ENCODE data around the gene GABBR2. TPM values are rescaled to one million over a fixed set of nuclear protein-coding genes. Genes with fewer than 3 reads are reported as not detected.

GABBR2 gene
- total and polyA plus RNA-seq, 2 donors (not counting 1 experiment from before 2014, with no cell fraction given) = 0.03 TPM; not detected in 1

GRCh38 chr9:98442541-98442940 is 266.2 kb downstream of the GABBR2 start:
- Histone ChIP-seq H3K9ac (ENCODE audit: low read length) (no peak overlapping the region), H3K79me2 (ENCODE audit: control insufficient read depth, insufficient read depth, low read length) (no peaks in the 10 kb centered on the region), H2AFZ (ENCODE audit: insufficient read depth, low read depth, low read length, poor library complexity, severe bottlenecking) (no peak overlapping the region), H3K27ac (ENCODE audit: low read length in 2 of 2) (no peak overlapping the region), H4K20me1 (ENCODE audit: control insufficient read depth, insufficient read depth, low read length, poor library complexity, severe bottlenecking) (no peaks in the 10 kb centered on the region), H3K4me1 (ENCODE audit: control insufficient read depth in 2 of 2, insufficient read depth in 2 of 2, low read length in 2 of 2) (no peaks in the 10 kb centered on the region), H3K9me3 (ENCODE audit: control extremely low read depth in 1 of 3, control insufficient read depth in 2 of 3, insufficient read depth in 1 of 3, low read length in 2 of 3) (no peaks in the 10 kb centered on the region), H3K36me3 (replicated peaks in 1 of 2; ENCODE audit: control extremely low read depth in 1 of 2, control insufficient read depth in 1 of 2, extremely low read depth in 1 of 2, insufficient read depth in 2 of 2, low read length in 1 of 2) (no peaks in the 10 kb centered on the region), H3K4me3 (ENCODE audit: control extremely low read depth in 1 of 5, extremely low read depth in 1 of 5, insufficient read depth in 1 of 5, low read depth in 2 of 5, low read length in 4 of 5) (no peak overlapping the region), H3K4me2 (replicated peaks; ENCODE audit: low read depth, low read length, poor library complexity, severe bottlenecking) (no peak overlapping the region), H3K27me3 (replicated peaks in 1 of 4; ENCODE audit: control extremely low read depth in 1 of 4, control insufficient read depth in 3 of 4, insufficient read depth in 4 of 4, low read length in 3 of 4) (no peaks in the 10 kb centered on the region)
- DNase-seq (no peak), ATAC-seq (ENCODE audit: low read depth) (no peak)
- intact Hi-C loops (cut with micrococcal nuclease) = no loop called here
- Mint-ChIP-seq H3K27ac (no peak overlapping the region), H3K4me3 (no peak overlapping the region), H3K9me3 (ENCODE audit: insufficient read depth) (no peaks in the 10 kb centered on the region), H3K4me1 (no peaks in the 10 kb centered on the region), H3K27me3 (peaks cover 8% of the 10 kb centered on the region)
- ChIA-PET POLR2A (no interaction called here), CTCF (interaction anchor here (1.1 kb wide), 1 partner anchor 127 kb away, joined by 3 read pairs; no protein-coding TSS in a partner anchor)
- no CpG with 5 or more reads among the region's 2 CpGs for WGBS (ENCODE audit: insufficient coverage)
- TF ChIP-seq EZH2 (IDR thresholded peaks at IDR 0.05; ENCODE audit: borderline replicate concordance, insufficient read depth, low read depth, low read length, poor library complexity, severe bottlenecking) = no peak
- no peak for TF ChIP-seq CTCF (IDR thresholded peaks at IDR 0.05)

GRCh38 chr9:98442114-98442513 is 266.6 kb downstream of the GABBR2 start:
- no peaks in the 10 kb centered on the region for H3K9me3 ChIP-seq (ENCODE audit: control extremely low read depth in 1 of 3, control insufficient read depth in 2 of 3, insufficient read depth in 1 of 3, low read length in 2 of 3)
- H2AFZ ChIP-seq (ENCODE audit: insufficient read depth, low read depth, low read length, poor library complexity, severe bottlenecking) = no peak overlapping the region
- H3K36me3 ChIP-seq (replicated peaks in 1 of 2; ENCODE audit: control extremely low read depth in 1 of 2, control insufficient read depth in 1 of 2, extremely low read depth in 1 of 2, insufficient read depth in 2 of 2, low read length in 1 of 2) = no peaks in the 10 kb centered on the region
- H3K27ac Mint-ChIP-seq = no peak overlapping the region
- no peaks in the 10 kb centered on the region for H3K4me1 Mint-ChIP-seq
- no peak overlapping the region for H3K4me2 ChIP-seq (replicated peaks; ENCODE audit: low read depth, low read length, poor library complexity, severe bottlenecking)
- DNase-seq = no peak
- no peaks in the 10 kb centered on the region for H3K79me2 ChIP-seq (ENCODE audit: control insufficient read depth, insufficient read depth, low read length)
- H3K27me3 Mint-ChIP-seq = peaks cover 8% of the 10 kb centered on the region
- H3K27ac ChIP-seq (ENCODE audit: low read length in 2 of 2) = no peak overlapping the region
- no peak for ATAC-seq (ENCODE audit: low read depth)
- POLR2A ChIA-PET = no interaction called here
- CTCF ChIA-PET = interaction anchor here (0.6 to 1.1 kb wide), 2 partner anchors 29 to 127 kb away, joined by 3 read pairs; no protein-coding TSS in a partner anchor
- no peak overlapping the region for H3K4me3 ChIP-seq (ENCODE audit: control extremely low read depth in 1 of 5, extremely low read depth in 1 of 5, insufficient read depth in 1 of 5, low read depth in 2 of 5, low read length in 4 of 5)
- intact Hi-C loops (cut with micrococcal nuclease) = no loop called here
- no peaks in the 10 kb centered on the region for H3K4me1 ChIP-seq (ENCODE audit: control insufficient read depth in 2 of 2, insufficient read depth in 2 of 2, low read length in 2 of 2)
- WGBS (ENCODE audit: insufficient coverage) = 100% methylated on average over 1 of the region's 3 CpGs
- H3K9ac ChIP-seq (ENCODE audit: low read length) = no peak overlapping the region
- no peaks in the 10 kb centered on the region for H4K20me1 ChIP-seq (ENCODE audit: control insufficient read depth, insufficient read depth, low read length, poor library complexity, severe bottlenecking)
- H3K9me3 Mint-ChIP-seq (ENCODE audit: insufficient read depth) = no peaks in the 10 kb centered on the region
- no peaks in the 10 kb centered on the region for H3K27me3 ChIP-seq (replicated peaks in 1 of 4; ENCODE audit: control extremely low read depth in 1 of 4, control insufficient read depth in 3 of 4, insufficient read depth in 4 of 4, low read length in 3 of 4)
- TF ChIP-seq EZH2 (IDR thresholded peaks at IDR 0.05; ENCODE audit: borderline replicate concordance, insufficient read depth, low read depth, low read length, poor library complexity, severe bottlenecking) (no peak), CTCF (IDR thresholded peaks at IDR 0.05) (no peak)
- H3K4me3 Mint-ChIP-seq = no peak overlapping the region

All from B cell (primary cell).